Prostate gland (tissue), 2 donors: Measurements from ENCODE around the gene ADSS2.

ENCODE experiments used
- CTCF ChIP-seq, 4 experiments: fragments of 200-600 bp in 2 of 4; fragments of 450-650 bp in 2 of 4; sonication (generic) in 2 of 4; IDR thresholded peaks; 1 replicate in 3 of 4; 2 replicates in 1 of 4; pipeline ENCODE4 v1.5.1; 2016 to 2019; ENCODE audit warnings: antibody characterized with exemption in 4 of 4, mild to moderate bottlenecking in 2 of 4, moderate library complexity in 2 of 4
- POLR2A ChIP-seq: fragments of 450-650 bp; IDR thresholded peaks from one replicate; pipeline ENCODE4 v1.6.1; 2016; ENCODE audit warnings: antibody characterized with exemption, mild to moderate bottlenecking
- POLR2AphosphoS5 ChIP-seq: sonication (generic); formaldehyde crosslinking; IDR thresholded peaks from one replicate; pipeline ENCODE4 v1.6.1; 2017; ENCODE audit warnings: antibody characterized with exemption

GRCh38 chr1:244447552-244447951 lies 4.2 kb downstream of the ADSS2 start:
- TF ChIP-seq POLR2AphosphoS5 (no peak), POLR2A (no peak), CTCF (IDR thresholded peaks at IDR 0.05) (no peak)
